Left ventricle myocardium inferior (tissue), 1 donor: ENCODE results near the gene ENPP1. TPM values are rescaled to one million over a fixed set of nuclear protein-coding genes. Genes with fewer than 3 reads are reported as not detected.
A peak's percentile ranks its signal among the peaks of the same experiment; 100 is the strongest.

Source experiments
- DNase-seq: peaks from one replicate; pipeline ENCODE4 v3.0.0-alpha.2; 2020
- H3K27ac ChIP-seq: fragments of 200-600 bp; replicated peaks from 2 replicates; pipeline ENCODE4 v1.8.0; 2021
- H3K27me3 ChIP-seq: fragments of 200-600 bp; 2 replicates; pipeline ENCODE4 v1.8.0; 2021; ENCODE audit warnings: low read depth
- H3K36me3 ChIP-seq: fragments of 200-600 bp; 2 replicates; pipeline ENCODE4 v1.8.0; 2021
- H3K4me1 ChIP-seq: fragments of 200-600 bp; 2 replicates; pipeline ENCODE4 v1.8.0; 2021
- H3K4me3 ChIP-seq: fragments of 200-600 bp; 2 replicates; pipeline ENCODE4 v1.8.0; 2021; ENCODE audit warnings: mild to moderate bottlenecking, moderate library complexity
- H3K9me3 ChIP-seq: fragments of 200-600 bp; replicated peaks from 2 replicates; pipeline ENCODE4 v1.8.0; 2021
- intact Hi-C: fragments of 100-400 bp; cut with micrococcal nuclease; formaldehyde crosslinking; loops from one replicate; pipeline ENCODE4 v1.11.0; 2022
- total RNA-seq: library from RNA; stranded (reverse); fragmentation: NEBNext Ultra II Directional; extraction: Animal tissue kit (Norgen Biotek cat#: 25700); gene quantifications from one replicate; pipeline ENCODE4 v1.2.1, GENCODE V29; 2021
- TF ChIP-seq, protein P1 (sequence below): fragments of 200-600 bp; IDR thresholded peaks from 2 replicates; pipeline ENCODE4 v1.8.0; 2021; ENCODE audit warnings: antibody characterized with exemption, mild to moderate bottlenecking, borderline replicate concordance
- donor health status: DM: no; HTN: yes; CAD: no; lungs with severe emphysema.

Gene ENPP1
- total RNA-seq, 1 donor from 2014 or later: 2.9 TPM

DNA sequence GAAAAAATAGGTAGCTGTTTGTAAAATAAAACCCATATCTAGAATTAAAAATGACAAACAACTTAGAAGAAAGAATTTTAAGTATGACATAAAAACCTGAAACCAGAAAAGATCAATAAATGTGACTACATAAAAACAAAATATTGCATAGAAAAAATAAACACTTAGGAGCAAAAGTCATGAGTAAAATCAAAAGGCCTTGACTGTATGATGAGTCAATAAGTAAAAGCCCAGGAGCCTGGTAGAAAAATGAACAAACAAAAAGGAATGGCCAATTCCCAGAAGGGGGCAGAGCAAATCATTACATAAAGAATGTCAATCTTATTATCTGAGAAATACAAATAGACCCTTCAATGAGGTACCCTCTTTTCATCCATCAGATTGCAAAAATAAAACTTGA is 20.7 kb upstream of the ENPP1 start:
- Histone ChIP-seq H3K27ac (no peak overlapping the region), H3K9me3 (no peaks in the 10 kb centered on the region), H3K4me1 (no peaks in the 10 kb centered on the region), H3K27me3 (no peaks in the 10 kb centered on the region), H3K4me3 (no peak overlapping the region), H3K36me3 (no peaks in the 10 kb centered on the region)
- DNase-seq: no peak
- TF ChIP-seq, protein P1, sequence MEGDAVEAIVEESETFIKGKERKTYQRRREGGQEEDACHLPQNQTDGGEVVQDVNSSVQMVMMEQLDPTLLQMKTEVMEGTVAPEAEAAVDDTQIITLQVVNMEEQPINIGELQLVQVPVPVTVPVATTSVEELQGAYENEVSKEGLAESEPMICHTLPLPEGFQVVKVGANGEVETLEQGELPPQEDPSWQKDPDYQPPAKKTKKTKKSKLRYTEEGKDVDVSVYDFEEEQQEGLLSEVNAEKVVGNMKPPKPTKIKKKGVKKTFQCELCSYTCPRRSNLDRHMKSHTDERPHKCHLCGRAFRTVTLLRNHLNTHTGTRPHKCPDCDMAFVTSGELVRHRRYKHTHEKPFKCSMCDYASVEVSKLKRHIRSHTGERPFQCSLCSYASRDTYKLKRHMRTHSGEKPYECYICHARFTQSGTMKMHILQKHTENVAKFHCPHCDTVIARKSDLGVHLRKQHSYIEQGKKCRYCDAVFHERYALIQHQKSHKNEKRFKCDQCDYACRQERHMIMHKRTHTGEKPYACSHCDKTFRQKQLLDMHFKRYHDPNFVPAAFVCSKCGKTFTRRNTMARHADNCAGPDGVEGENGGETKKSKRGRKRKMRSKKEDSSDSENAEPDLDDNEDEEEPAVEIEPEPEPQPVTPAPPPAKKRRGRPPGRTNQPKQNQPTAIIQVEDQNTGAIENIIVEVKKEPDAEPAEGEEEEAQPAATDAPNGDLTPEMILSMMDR: no peak
- intact Hi-C loops: no loop called here

DNA sequence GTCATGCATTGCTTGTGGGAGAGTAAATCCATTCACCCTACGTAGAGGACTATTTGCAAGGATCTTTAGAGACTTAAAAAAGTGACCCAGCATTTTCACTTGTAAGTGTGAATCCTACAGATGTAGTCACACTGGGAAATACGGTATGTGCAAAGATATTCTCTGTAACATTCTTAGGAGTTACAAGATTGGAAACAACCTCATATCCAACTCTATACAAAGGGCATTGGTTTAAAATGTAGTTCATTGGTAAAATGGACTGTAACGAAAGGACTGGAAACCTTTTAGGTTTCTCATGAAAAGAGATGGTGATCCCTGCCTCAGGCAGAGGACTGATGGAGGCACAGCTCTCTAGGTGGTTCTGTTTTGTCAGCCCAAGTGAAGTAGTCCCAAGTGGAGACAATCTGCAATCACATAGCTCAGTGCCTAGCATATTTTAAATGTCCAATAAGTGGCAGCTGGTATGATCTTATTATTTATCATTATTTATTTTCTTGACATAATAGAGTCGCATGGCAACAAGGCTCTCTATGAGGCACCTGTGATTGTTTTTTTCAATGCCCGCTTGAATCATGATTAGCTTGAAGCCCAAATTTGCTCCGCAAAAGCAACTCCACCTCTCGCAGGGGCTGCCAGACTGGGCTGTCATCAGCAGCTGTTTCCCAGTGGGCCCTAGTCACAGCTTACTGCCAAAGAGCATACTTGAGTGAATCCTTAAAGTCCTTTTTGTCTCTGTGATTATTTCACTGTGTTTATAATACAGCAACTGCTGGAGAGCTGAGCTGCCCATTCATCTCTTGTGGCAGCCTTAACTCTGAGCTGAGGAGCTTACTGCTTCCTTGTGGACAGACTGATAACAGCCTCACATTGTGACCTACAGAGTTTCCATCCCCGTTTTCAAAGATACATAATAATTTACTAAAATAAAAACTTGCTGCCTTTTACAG is 19.8 kb upstream of the ENPP1 start:
- peaks cover under 1% of the 10 kb centered on the region for H3K27me3 ChIP-seq
- H3K4me1 ChIP-seq: no peaks in the 10 kb centered on the region
- H3K9me3 ChIP-seq: no peaks in the 10 kb centered on the region
- H3K36me3 ChIP-seq: no peaks in the 10 kb centered on the region
- intact Hi-C loops: no loop called here
- TF ChIP-seq, protein P1: peak; percentile 37
- H3K27ac ChIP-seq: no peak overlapping the region
- DNase-seq: peak; percentile 25
- H3K4me3 ChIP-seq: no peak overlapping the region

DNA sequence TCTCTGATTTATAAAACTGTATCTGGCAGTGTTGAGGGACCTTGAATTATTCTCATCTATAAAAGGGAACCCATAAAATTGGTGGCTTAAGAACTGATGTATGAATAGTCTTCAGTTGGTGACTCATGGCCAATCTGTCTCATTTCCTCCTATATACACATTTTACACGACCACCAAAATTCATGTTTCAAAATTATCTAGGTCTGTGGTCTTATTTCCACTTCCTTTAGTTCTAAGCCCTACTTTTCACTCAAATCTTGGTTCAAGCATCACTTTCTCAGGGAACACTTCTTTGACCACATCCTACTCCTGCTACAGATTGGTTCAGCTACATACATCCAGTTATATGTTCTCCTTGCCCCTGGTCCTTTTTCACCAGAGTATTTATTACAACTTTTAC is 18.6 kb upstream of the ENPP1 start:
- intact Hi-C loops: no loop called here
- TF ChIP-seq, protein P1: no peak
- no peaks in the 10 kb centered on the region for H3K4me1 ChIP-seq
- no peak overlapping the region for H3K4me3 ChIP-seq
- no peak overlapping the region for H3K27ac ChIP-seq
- H3K9me3 ChIP-seq: no peaks in the 10 kb centered on the region
- H3K36me3 ChIP-seq: no peaks in the 10 kb centered on the region
- no peak for DNase-seq
- peaks cover 6% of the 10 kb centered on the region for H3K27me3 ChIP-seq

DNA sequence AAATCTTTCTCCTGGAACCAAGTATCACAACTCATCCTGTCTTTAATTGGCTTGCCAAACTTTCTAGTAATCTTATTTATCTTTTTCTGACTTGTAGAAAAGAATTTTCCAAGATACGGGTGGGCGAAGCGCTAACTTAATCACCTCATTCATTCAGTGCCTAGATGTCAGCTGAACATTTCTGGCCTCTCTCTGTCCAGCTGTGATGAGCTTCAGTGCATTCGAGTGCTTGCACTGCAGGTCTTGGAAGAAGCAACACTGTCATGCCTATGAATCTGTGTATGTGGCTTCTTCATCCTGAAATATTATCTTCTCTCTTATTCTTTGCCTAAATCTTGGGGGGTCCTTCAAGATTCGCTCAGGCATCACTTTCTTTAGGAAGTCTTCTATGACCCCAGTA is 16.3 kb upstream of the ENPP1 start:
- no peaks in the 10 kb centered on the region for H3K4me1 ChIP-seq
- intact Hi-C loops: no loop called here
- TF ChIP-seq, protein P1: no peak
- no peak for DNase-seq
- H3K27ac ChIP-seq: no peak overlapping the region
- H3K4me3 ChIP-seq: no peak overlapping the region
- H3K9me3 ChIP-seq: no peaks in the 10 kb centered on the region
- H3K27me3 ChIP-seq: peaks cover 6% of the 10 kb centered on the region
- H3K36me3 ChIP-seq: no peaks in the 10 kb centered on the region

DNA sequence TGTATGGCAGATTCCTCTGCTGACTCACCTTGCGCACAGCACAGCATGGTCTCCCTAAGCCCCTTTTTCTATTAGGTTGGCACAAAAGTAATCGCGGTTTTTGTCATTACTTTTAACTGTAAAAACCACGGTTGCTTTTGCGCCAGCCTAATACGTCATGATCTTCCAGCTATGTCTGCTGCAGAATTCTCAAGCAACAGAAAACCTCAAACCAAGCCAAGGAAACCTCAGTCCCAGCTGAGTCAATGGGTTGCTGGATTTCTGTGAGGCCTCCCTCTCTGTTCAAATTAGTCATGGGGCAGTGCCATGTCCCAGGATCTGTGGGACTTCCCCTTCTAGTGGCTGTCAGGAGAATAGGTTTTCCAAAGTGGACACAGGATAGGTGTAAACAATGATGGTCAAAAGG is 15.7 kb upstream of the ENPP1 start:
- Histone ChIP-seq H3K4me1 (no peaks in the 10 kb centered on the region), H3K9me3 (no peaks in the 10 kb centered on the region), H3K27me3 (peaks cover 11% of the 10 kb centered on the region), H3K4me3 (no peak overlapping the region), H3K36me3 (no peaks in the 10 kb centered on the region), H3K27ac (no peak overlapping the region)
- intact Hi-C loops: no loop called here
- TF ChIP-seq, protein P1: no peak
- DNase-seq: no peak
